NT2/D1 (cell line): ENCODE data around the gene SLC9A6.
"Not testable (repeated sequence)": the region's sequence is repeated elsewhere in the genome, so short reads cannot be mapped to it uniquely, and the experiment has no call there.

ENCODE experiments used
- DNase-seq: peaks from one replicate; pipeline ENCODE4 v3.0.0-alpha.2; 2011; ENCODE audit warnings: low read depth, low spot score
- H3K27me3 ChIP-seq: 2 replicates; pipeline ENCODE4 v1.6.0; 2011; ENCODE audit warnings: mild to moderate bottlenecking; ENCODE audit not compliant: insufficient read length, insufficient read depth
- H3K36me3 ChIP-seq: 2 replicates; pipeline ENCODE4 v1.6.1; 2011; ENCODE audit warnings: mild to moderate bottlenecking, low read length, mixed read lengths; ENCODE audit not compliant: insufficient read depth, insufficient read length
- H3K4me1 ChIP-seq: 2 replicates; pipeline ENCODE4 v1.5.1; 2011; ENCODE audit not compliant: insufficient read depth, insufficient read length
- H3K4me3 ChIP-seq: 2 replicates; pipeline ENCODE4 v1.5.1; 2011; ENCODE audit warnings: low read depth; ENCODE audit not compliant: insufficient read length
- H3K9ac ChIP-seq: 2 replicates; pipeline ENCODE4 v1.6.0; 2011; ENCODE audit warnings: low read depth; ENCODE audit not compliant: insufficient read length
- H3K9me3 ChIP-seq: 2 replicates; pipeline ENCODE4 v1.5.1; 2011; ENCODE audit warnings: mild to moderate bottlenecking, low read length; ENCODE audit not compliant: insufficient read depth
- SUZ12 ChIP-seq: IDR thresholded peaks from 2 replicates; pipeline ENCODE4 v1.6.1; 2011; ENCODE audit not compliant: insufficient read length, insufficient read depth; ENCODE audit errors: extremely low read depth
- YY1 ChIP-seq: IDR thresholded peaks from 2 replicates; pipeline ENCODE4 v1.6.1; 2011; ENCODE audit not compliant: insufficient read length, insufficient read depth
- ZNF274 ChIP-seq: IDR thresholded peaks from 2 replicates; pipeline ENCODE4 v1.6.1; 2011; ENCODE audit warnings: mild to moderate bottlenecking, low read depth, low read length

SLC9A6 gene

GRCh38 chrX:136049608-136050007, 64.4 kb downstream of the SLC9A6 start:
- Histone ChIP-seq H3K4me3 (no peak overlapping the region), H3K4me1 (no peaks in the 10 kb centered on the region), H3K36me3 (no peaks in the 10 kb centered on the region), H3K27me3 (no peaks in the 10 kb centered on the region), H3K9ac (no peak overlapping the region), H3K9me3 (no peaks in the 10 kb centered on the region)
- no peak for TF ChIP-seq YY1
- TF ChIP-seq SUZ12 = no peak
- TF ChIP-seq ZNF274 = no peak
- no peak for DNase-seq

- not testable (repeated sequence) for H3K4me1 ChIP-seq, H3K9me3 ChIP-seq, H3K9ac ChIP-seq, H3K36me3 ChIP-seq, H3K27me3 ChIP-seq, H3K4me3 ChIP-seq, DNase-seq
Measured at GRCh38 chrX:136050875-136051274, 65.6 kb downstream of the SLC9A6 start.

GRCh38 chrX:136051611-136052010, 66.4 kb downstream of the SLC9A6 start:
- TF ChIP-seq SUZ12 = no peak
- no peak for TF ChIP-seq ZNF274
- no peak for TF ChIP-seq YY1
- H3K27me3 ChIP-seq = no peaks in the 10 kb centered on the region
- DNase-seq = no peak
- no peak overlapping the region for H3K9ac ChIP-seq
- no peaks in the 10 kb centered on the region for H3K9me3 ChIP-seq
- H3K4me3 ChIP-seq = no peak overlapping the region
- no peaks in the 10 kb centered on the region for H3K4me1 ChIP-seq
- no peaks in the 10 kb centered on the region for H3K36me3 ChIP-seq

GRCh38 chrX:136055651-136056221, 70.5 kb downstream of the SLC9A6 start:
- TF ChIP-seq YY1 (no peak), ZNF274 (no peak)
- no peak for DNase-seq
- no peaks in the 10 kb centered on the region for H3K36me3 ChIP-seq
- H3K9ac ChIP-seq = no peak overlapping the region
- no peaks in the 10 kb centered on the region for H3K27me3 ChIP-seq
- H3K4me1 ChIP-seq = no peaks in the 10 kb centered on the region
- no peak overlapping the region for H3K4me3 ChIP-seq
- H3K9me3 ChIP-seq = no peaks in the 10 kb centered on the region

- TF ChIP-seq SUZ12 = no peak
- Histone ChIP-seq H3K9ac (no peak overlapping the region), H3K9me3 (no peaks in the 10 kb centered on the region), H3K36me3 (no peaks in the 10 kb centered on the region), H3K4me1 (no peaks in the 10 kb centered on the region), H3K4me3 (no peak overlapping the region), H3K27me3 (no peaks in the 10 kb centered on the region)
- DNase-seq = no peak
Measured at GRCh38 chrX:136057567-136057966, 72.3 kb downstream of the SLC9A6 start.

GRCh38 chrX:136059350-136059749, 74.1 kb downstream of the SLC9A6 start:
- Histone ChIP-seq H3K4me3 (no peak overlapping the region), H3K4me1 (no peaks in the 10 kb centered on the region), H3K36me3 (no peaks in the 10 kb centered on the region), H3K9me3 (no peaks in the 10 kb centered on the region), H3K9ac (no peak overlapping the region), H3K27me3 (no peaks in the 10 kb centered on the region)
- TF ChIP-seq SUZ12 (no peak), ZNF274 (no peak), YY1 (no peak)
- no peak for DNase-seq

- no peak for TF ChIP-seq YY1
- no peak for TF ChIP-seq SUZ12
- TF ChIP-seq ZNF274 = no peak
- no peaks in the 10 kb centered on the region for H3K36me3 ChIP-seq
- DNase-seq = no peak
- no peaks in the 10 kb centered on the region for H3K9me3 ChIP-seq
- H3K4me1 ChIP-seq = no peaks in the 10 kb centered on the region
- H3K9ac ChIP-seq = no peak overlapping the region
- no peak overlapping the region for H3K4me3 ChIP-seq
- H3K27me3 ChIP-seq = no peaks in the 10 kb centered on the region
Measured at GRCh38 chrX:136061286-136061685, 76.1 kb downstream of the SLC9A6 start.

- Histone ChIP-seq H3K36me3 (no peaks in the 10 kb centered on the region), H3K9me3 (no peaks in the 10 kb centered on the region), H3K27me3 (no peaks in the 10 kb centered on the region), H3K4me3 (no peak overlapping the region), H3K9ac (no peak overlapping the region), H3K4me1 (no peaks in the 10 kb centered on the region)
- no peak for DNase-seq
- TF ChIP-seq SUZ12 (no peak), ZNF274 (no peak), YY1 (no peak)
Measured at GRCh38 chrX:136061696-136062095, 76.5 kb downstream of the SLC9A6 start.
